HL-60 (cell line): Measurements from ENCODE around the gene RNASE4.

ENCODE experiments used
- CTCF ChIP-seq: IDR thresholded peaks from one replicate; pipeline ENCODE4 v1.5.1; 2011; ENCODE audit warnings: low read length, control low read depth, inconsistent platforms; ENCODE audit not compliant: insufficient read depth
- GABPA ChIP-seq: IDR thresholded peaks from 2 replicates; pipeline ENCODE4 v1.6.1; 2012; ENCODE audit warnings: low read depth
- POLR2AphosphoS5 ChIP-seq: IDR thresholded peaks from 2 replicates; pipeline ENCODE4 v1.6.1; 2012; ENCODE audit warnings: low read depth
- SPI1 ChIP-seq: IDR thresholded peaks from 2 replicates; pipeline ENCODE4 v1.6.1; 2012; ENCODE audit warnings: low read depth, mild to moderate bottlenecking, borderline replicate concordance
- TF ChIP-seq, protein P1 (sequence below): IDR thresholded peaks from 2 replicates; pipeline ENCODE4 v1.6.1; 2012; ENCODE audit warnings: low read depth; ENCODE audit not compliant: insufficient replicate concordance

GRCh38 chr14:20659336-20659735, 25.0 kb upstream of the RNASE4 start:
- TF ChIP-seq CTCF = no peak
- TF ChIP-seq POLR2AphosphoS5 = no peak
- no peak for TF ChIP-seq GABPA
- TF ChIP-seq, protein P1, sequence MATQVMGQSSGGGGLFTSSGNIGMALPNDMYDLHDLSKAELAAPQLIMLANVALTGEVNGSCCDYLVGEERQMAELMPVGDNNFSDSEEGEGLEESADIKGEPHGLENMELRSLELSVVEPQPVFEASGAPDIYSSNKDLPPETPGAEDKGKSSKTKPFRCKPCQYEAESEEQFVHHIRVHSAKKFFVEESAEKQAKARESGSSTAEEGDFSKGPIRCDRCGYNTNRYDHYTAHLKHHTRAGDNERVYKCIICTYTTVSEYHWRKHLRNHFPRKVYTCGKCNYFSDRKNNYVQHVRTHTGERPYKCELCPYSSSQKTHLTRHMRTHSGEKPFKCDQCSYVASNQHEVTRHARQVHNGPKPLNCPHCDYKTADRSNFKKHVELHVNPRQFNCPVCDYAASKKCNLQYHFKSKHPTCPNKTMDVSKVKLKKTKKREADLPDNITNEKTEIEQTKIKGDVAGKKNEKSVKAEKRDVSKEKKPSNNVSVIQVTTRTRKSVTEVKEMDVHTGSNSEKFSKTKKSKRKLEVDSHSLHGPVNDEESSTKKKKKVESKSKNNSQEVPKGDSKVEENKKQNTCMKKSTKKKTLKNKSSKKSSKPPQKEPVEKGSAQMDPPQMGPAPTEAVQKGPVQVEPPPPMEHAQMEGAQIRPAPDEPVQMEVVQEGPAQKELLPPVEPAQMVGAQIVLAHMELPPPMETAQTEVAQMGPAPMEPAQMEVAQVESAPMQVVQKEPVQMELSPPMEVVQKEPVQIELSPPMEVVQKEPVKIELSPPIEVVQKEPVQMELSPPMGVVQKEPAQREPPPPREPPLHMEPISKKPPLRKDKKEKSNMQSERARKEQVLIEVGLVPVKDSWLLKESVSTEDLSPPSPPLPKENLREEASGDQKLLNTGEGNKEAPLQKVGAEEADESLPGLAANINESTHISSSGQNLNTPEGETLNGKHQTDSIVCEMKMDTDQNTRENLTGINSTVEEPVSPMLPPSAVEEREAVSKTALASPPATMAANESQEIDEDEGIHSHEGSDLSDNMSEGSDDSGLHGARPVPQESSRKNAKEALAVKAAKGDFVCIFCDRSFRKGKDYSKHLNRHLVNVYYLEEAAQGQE = no peak
- no peak for TF ChIP-seq SPI1
